GM20431 (cell line): ENCODE data around the gene NUCKS1.

ENCODE experiments used
- in situ Hi-C: fragments of 300-500 bp; cut with MseI, MboI; formaldehyde crosslinking; loops from one replicate; pipeline ENCODE4 v1.15.0; 2020; ENCODE audit warnings: low sequenced_read_pairs; ENCODE audit not compliant: unreplicated experiment

The NUCKS1 gene

DNA sequence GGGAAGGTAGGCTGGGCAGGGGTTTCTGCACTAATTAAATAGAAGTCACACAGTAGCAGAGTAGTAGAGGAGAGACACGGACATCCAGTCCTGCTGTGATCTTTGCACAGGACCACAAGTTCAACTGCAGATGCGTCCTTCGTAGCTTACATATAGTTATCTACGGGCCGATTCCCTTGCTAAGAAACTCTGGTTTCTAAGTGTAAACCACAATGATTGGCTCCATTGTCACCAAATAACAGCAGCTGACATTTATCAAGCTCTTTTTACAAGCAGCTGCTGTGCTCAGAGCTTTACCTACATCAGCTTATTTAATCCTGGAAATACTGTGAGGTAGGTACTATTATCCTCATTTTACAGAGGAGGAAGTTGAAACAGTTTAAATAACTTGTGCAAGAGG, 72.8 kb downstream of the NUCKS1 start:
- in situ Hi-C loops: no loop called here

DNA sequence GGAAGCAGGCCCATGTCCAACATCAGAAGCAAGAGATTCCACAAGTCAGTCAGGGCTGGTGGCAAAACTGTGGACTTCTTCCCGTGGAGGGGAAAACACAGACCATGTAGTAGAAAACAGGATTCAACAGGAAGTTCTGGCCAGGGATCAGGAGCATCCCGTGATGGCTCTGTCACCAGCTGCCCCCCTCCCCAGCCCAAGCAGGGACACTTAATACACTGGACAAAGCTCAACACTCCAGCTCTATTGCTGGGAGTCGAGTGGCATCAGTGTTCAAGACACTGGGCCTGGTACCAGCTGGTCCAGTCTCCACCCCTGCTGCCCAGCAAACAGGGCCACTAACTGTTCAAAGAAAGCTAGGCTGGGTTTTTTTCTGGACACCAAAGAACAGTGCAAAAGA, 73.4 kb downstream of the NUCKS1 start:
- in situ Hi-C loops: no loop called here

DNA sequence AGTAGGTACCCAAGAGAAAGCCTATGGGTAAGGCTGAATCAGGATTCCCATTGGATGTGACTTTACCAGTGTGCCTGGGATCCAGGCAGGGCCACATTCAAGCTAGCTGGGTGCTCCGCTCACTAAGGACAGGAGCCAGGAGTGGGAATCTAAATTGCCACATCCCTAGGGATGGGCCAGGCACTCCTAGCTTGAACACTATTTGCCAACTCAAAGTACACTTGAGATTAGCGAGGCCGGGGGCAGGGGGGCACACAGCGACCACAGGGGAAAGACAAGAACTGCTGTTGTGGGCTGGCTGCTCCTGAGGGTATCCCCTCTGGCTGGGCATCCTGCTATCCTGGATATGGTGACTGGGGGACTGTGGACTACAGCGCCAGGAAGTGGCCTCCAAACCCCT, 74.0 kb downstream of the NUCKS1 start:
- in situ Hi-C loops: no loop called here

DNA sequence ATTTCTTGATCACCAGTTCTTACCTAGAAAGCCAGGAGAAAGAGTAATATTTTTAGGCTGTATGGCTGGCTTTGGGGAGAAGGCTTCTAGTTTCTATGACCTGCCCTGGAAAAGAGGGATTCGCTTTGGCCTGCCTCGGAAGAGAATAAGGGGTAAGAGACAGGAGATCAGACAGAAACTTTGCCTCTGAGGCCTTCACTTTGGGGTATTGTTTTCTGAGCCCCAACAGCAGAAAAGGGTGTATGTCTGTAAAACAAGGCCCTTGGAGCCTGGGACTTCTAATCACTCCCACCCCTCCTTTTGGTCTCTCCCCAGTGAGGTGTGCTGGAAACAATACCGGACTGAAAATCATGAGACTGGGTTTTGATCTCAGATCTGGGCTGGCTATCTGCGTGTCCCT, 74.7 kb downstream of the NUCKS1 start:
- in situ Hi-C loops: no loop called here

DNA sequence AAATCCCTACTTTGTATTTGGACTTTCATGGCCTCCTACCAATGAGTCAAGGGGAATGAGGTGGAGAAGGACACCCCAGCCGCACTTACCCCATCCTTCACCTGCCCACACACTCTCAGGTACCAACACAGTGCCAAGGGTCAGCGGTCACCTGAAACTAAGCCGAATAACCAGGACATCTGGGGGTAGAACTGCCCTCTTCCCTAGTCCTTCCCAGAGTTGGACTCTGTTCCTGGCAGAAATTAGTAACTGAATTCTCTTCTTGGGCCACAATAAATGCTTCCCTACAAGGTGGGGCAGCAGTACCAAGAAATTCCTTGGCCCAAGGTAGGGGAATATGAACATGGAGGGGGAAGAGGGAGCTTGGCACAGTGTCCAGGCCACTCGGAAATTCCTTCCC, 77.0 kb downstream of the NUCKS1 start:
- in situ Hi-C loops: no loop called here

DNA sequence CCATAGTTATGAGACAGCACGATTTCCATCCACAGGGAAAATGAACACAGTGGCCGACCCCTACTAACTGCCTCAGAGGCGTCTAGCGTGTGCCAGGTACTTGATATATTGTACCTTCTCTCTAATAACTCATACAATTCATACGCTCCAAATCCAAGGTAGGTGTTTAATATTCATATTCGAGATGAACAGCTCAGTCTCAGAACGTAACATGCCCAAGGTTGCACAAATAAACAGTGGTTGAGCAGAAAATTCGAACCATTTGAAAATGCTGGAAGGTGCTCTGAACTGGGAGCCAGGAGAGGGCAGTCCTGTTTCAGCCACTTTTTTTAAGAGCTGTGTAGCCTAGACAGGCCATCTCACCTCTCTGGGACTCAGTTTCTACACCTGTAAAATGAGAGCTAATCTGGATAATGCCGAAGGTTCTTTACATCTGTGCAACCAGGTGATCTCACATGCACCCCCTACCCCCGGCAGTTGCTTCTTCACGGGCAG, 77.5 kb downstream of the NUCKS1 start:
- in situ Hi-C loops: no loop called here

DNA sequence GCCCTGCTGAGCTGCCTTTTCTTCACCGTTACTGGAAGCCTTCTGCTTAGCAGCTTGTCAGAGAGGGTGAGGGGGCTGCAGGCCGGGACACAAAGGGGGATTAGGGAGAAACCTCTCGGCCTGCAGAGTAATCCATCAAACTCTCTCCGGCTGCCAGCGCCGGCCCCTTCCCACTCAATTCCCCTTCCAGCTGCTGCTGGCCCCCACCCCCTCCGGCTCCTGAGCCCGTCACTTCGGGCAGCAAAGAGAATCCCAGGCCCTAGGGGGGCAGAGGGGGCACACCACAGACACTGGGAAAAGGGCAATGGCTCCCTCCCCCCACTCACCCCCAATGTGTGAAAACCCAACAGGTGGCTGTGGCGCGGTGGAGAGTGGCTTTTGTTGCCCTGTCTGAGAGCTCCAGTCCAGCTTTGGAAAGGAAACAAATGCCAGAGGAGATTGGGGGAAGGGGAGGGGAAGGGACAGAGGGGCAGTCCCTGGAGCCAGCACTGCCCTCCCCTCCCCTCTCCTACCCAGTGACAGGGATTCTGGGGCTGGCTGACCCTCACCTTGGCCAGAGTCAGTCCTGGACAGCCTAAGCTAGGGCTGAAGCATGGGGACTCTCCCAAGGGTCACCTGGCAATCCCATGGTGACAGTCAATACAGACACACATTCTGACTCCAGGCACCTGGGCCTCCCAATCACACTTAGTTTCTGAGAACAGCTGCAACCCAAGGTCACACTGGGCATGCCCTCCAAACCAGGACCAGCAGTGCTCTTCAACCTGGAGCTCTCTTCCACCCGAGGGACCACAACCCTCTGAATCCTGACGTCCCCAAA, 79.2 kb downstream of the NUCKS1 start:
- in situ Hi-C loops: no loop called here

DNA sequence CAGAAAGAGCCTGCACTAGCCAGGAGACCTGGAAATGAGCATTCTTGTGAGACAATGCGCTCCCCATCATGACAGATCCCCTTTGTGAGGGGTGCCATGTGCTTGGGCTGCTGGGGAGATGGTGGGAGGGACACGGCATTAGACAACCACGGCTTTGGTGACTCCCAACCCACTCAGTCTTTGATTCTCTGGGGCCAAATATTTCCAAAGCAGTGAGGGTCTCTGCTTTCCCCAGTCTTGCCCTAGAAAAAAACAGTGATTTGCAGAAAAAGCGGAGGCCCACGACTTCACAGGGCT, 79.9 kb downstream of the NUCKS1 start:
- in situ Hi-C loops: no loop called here

DNA sequence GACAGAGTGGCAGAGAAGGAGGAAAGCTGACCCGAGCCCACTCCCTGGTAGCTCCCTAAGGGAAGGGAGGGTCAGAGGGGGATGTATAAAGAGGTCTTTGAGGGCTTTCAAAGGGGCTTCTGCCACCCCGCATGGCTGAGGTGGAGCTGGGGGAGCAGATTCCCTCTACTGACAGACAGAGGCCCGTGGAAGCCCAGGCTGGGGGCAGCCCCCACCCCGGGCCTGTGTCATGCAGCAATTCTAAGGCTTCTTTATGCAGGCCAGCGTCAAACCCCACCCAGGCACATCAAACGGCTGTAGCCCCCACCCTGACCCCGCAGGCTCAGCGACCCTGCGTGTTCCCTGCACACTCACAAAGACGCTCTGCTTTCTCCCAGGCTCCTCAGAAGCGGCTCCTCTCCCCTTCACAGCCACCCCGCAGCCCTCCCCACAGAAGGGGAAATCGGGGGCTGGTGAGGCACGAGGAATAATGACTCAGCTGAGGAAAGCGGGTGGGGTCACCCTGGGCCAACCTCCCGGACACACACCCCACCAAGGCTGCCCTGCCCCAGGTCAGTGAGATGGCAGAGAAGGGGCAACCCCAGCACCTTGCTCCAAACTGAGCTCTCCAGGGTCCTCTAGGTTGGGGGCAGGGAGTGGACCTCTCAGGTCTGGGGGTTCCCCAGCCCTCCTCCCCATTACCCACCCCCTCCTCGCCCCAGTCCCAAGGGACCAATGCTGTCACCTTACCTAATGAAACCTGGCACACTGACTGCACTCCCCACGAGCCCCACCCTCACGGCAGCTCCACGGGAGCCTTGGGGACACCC, 80.4 kb downstream of the NUCKS1 start:
- in situ Hi-C loops: no loop called here

DNA sequence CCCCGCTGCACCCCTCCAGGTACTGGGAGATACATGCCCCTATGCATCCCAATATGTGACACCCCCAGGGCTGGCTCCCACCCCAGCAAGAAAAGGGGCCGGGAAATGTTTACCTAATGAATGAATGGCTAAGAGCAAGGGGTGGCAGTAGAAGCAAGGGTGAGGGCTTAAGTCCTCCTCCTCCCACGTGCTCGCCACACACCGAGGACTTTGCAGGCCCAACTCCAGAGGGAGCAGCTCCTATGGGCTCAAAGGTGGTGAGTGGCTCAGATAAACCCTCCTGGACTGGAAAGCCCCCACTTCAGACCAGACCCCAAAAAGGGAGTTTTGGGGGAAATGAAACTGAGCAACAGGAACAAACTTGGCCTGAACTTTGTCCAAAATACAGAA, 81.0 kb downstream of the NUCKS1 start:
- in situ Hi-C loops: no loop called here

DNA sequence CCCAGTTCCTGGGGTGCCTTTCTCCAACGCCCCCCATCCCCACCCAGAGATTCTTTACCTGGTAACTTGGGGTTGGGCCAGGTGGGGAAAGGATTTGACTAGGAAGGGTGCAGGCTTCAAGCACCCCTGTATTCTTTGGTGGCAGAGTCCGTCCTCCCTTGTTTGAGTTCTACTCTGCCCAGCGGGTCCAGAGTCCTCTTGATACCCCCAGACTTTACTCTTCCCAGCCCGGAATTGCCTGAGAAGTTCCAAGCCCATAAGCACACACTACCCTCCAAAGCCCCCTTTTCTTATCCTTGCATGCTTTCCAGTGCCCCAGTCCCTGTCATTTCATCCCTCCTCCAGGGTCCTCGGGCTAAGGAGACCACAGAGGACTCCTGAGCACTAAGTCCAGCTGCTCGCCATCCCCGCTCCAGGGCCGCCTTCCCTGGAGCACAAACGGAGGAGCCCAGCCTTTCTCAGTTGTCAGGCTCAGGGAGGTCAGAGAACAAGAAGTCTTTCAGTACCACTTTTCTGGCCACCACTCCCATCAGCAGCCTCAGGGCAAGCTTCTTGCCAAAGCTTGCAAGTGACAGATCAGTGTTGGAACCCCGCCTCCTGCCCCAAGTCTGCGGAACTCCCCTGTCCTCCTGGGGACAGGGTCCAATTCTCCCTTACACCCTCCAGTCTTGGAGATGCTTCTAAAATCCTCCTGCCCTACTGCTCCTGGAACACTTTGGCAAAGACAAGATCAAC, 81.9 kb downstream of the NUCKS1 start:
- in situ Hi-C loops: no loop called here

DNA sequence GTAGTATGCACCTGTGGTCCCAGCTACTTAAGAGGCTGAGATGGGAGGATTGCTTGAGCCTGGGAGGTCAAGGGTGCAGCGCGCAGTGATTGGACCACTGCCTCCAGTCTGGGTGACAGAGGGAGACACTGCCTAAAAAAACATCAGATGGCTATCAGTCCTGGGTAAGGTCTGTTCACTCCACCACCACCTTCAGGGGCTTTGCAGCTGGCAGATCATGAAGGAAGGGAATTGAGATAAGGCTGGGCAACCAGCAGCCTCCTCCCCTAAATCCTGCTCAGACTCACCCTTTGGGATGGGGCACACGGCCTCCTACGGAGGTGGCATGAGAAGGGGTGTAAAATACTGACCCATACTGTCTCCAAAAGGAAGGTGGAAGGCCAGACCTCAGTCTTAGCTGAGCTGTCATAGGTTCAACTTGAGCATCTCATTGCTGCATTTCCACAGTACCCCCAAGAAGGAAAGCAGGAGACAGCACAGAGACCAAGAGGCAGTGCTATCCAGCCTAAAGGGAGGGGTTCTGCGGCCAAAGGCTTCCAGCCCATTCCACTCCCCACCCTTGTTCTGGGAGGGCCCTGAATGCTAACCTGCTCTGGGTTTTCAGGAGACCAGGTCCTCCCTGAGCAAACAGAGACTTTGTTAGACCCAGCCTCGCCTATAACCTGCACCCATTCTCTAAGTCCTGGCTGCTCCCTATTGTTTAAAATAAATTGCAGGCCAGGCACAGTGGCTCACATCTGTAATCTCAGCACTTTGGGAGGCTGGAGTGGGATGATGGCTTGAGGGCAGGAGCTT, 83.4 kb downstream of the NUCKS1 start:
- in situ Hi-C loops: no loop called here

DNA sequence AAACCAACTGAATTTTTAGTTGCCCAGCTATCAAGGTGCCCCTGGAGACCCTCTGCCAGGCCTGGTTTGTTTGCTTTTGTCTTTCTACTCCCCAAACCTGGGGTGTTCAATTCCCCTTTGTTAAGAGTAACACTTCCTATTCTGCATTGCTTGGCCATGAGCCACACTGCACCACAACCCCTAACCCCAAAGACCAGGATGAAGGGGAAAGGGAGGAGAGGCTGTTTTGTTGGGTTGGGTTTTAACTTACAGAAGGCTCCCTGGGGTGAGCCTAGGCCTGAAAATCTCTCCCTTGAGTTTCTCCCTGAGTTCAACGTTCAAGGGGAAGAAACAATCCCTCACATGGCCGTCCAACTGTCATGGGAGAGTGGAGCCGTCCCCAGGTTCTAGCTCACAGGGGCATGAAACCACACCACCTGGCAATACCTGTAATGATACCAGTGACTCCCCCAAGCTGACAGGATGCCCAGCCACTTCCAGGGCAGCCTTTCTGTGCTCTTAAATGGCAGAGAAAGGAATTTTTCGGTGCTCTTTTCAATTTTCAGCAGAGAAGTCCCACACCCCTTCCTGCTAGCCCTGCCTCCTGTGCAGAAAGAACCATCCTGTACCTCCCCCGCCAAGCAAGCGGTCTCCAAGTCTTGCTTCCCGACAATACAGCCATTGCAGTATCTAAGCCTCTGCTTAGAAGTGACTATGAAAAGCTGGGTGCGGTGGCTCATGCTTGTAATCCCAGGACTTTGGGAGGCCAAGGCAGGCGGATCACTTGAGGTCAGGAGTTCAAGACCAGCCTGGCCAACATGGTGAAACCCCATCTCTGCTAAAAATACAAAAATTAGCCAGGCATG, 84.6 kb downstream of the NUCKS1 start:
- in situ Hi-C loops: no loop called here

DNA sequence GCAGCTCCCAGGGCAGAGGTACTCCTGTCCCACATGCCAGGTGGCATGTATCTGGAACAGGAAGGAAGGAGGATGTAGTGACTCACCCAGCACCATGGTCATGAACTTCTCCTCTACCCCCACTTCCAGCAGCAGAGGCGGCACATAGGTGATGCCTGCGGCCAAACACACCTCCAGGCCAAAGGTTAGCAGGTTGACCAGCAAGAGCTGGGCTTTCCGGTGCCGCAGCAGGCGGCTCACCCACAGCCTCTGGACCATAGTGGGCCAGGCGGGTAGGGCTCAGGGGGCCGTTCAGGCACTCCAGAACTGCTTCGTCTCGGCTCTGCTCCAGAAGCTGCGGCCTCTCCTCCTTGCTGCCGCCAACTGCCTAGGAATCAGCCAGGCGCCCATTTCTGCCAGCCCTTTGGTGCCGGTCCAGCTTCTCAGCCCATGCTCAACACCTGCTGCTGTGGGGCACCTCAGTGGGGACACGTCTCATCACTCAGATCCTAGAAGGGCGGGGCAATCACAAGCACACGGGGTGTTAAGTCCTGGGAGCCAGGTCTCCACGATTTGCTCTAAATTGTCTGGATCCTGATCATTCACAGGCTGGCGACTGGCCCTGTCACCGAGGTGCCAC, 85.5 kb downstream of the NUCKS1 start:
- in situ Hi-C loops: no loop called here

DNA sequence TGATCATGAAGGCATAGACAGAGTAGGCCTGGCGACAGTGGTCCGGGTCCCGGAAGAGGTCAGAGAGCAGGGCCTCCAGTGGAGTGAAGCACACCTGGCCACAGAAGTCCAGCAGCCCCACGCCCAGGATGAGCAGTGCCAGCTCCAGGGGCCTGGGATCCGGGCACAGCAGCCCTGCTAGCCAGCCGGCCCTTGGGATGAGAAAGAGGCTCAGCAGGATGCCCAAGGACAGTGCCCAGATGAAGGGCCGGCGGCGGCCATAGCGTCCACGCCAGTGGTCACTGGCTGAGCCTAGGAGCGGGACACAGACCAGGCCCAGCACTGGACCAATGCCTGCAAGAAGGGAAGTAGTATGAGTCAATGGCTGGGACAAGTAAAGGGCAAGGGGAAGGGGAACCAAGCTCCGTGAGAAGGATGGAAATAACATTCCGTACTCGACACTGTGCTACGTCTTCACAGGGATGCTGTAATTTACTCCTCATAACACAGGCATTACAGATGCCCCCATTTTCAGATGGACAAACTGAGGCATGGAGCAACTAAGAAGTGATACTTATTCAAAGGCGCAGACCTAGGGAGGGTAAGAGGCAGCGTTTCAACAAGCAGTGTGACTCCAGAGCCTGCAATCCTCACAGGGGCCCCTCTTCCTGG, 86.6 kb downstream of the NUCKS1 start:
- in situ Hi-C loops: no loop called here
